ENCODE data around the gene INTS2. TPM values are rescaled to one million over a fixed set of nuclear protein-coding genes. Genes with fewer than 3 reads are reported as not detected.

INTS2 gene
- total and polyA plus RNA-seq, 12 donors: 1.3 to 14.1 (median 8.7) TPM

DNA sequence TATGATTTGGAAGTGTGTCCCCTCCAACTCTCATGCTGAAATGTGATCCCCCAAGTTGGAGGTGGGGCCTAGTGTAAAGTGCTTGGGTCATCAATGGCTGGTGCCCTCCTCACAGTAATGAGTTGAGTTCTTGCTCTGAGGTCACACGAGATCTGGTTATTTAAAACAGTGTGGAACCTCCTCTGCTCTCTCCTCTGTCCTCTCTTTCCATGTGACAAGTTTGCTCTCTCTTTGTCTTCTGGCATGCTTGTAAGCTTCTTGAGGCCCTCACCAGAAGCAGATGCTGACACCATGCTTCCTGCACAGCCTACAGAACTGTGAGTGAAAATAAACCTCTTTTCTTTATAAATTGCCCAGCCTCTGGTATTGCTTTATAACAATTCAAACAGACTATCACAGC is 84.3 kb downstream of the INTS2 start:
- WGBS, 4 donors: 78 to 100% (median 98%) methylated on average over 1 of the region's 1 CpG
- Histone ChIP-seq H3K9me3 (replicated peaks in 1 of 3) (no peaks in the 10 kb centered on the region), H3K36me3 (replicated peaks in 1 of 2) (no peaks in the 10 kb centered on the region), H3K27ac (no peak overlapping the region), H3K4me3 (no peak overlapping the region), H3K4me1 (replicated peaks in 1 of 2) (no peaks in the 10 kb centered on the region), H3K27me3 (no peaks in the 10 kb centered on the region)
- intact Hi-C loops (cut with DNase I): loop anchor here in 1 of 2 donors (10.0 kb wide), 1 partner anchor 209 kb away; no protein-coding TSS in a partner anchor
- no peak for DNase-seq
- TF ChIP-seq POLR2A (IDR thresholded peaks at IDR 0.05): no peak
- TF ChIP-seq, protein P1, sequence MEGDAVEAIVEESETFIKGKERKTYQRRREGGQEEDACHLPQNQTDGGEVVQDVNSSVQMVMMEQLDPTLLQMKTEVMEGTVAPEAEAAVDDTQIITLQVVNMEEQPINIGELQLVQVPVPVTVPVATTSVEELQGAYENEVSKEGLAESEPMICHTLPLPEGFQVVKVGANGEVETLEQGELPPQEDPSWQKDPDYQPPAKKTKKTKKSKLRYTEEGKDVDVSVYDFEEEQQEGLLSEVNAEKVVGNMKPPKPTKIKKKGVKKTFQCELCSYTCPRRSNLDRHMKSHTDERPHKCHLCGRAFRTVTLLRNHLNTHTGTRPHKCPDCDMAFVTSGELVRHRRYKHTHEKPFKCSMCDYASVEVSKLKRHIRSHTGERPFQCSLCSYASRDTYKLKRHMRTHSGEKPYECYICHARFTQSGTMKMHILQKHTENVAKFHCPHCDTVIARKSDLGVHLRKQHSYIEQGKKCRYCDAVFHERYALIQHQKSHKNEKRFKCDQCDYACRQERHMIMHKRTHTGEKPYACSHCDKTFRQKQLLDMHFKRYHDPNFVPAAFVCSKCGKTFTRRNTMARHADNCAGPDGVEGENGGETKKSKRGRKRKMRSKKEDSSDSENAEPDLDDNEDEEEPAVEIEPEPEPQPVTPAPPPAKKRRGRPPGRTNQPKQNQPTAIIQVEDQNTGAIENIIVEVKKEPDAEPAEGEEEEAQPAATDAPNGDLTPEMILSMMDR (IDR thresholded peaks at IDR 0.05): no peak

DNA sequence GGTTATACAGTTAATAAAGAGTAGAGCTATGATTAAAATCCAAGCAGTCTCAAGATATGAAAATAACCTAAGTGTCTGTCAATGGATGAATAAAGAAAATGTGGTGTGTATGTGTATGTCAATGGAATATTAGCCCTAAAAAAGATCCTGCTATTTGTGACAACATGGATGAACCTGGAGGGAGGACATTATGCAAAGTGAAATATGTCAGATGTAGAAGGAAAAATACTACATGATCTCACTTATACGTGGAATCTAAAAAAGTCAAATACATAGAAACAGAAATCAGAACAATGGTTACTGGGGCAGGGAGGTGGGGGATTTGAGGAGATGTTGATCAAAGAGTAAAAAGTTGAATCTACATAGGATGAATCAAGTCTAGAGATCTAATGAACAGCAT is 84.9 kb downstream of the INTS2 start:
- Histone ChIP-seq H3K36me3 (replicated peaks in 1 of 2) (no peaks in the 10 kb centered on the region), H3K27ac (no peak overlapping the region), H3K9me3 (replicated peaks in 1 of 3) (no peaks in the 10 kb centered on the region), H3K4me1 (replicated peaks in 1 of 2) (no peaks in the 10 kb centered on the region), H3K27me3 (no peaks in the 10 kb centered on the region), H3K4me3 (no peak overlapping the region)
- TF ChIP-seq, protein P1 (IDR thresholded peaks at IDR 0.05): no peak
- TF ChIP-seq POLR2A (IDR thresholded peaks at IDR 0.05): no peak
- no peak for DNase-seq
- WGBS, 4 donors: 86 to 95% (median 94%) methylated on average over 1 of the region's 1 CpG
- intact Hi-C loops (cut with DNase I): loop anchor here in 1 of 2 donors (10.0 kb wide), 1 partner anchor 208 kb away; no protein-coding TSS in a partner anchor

DNA sequence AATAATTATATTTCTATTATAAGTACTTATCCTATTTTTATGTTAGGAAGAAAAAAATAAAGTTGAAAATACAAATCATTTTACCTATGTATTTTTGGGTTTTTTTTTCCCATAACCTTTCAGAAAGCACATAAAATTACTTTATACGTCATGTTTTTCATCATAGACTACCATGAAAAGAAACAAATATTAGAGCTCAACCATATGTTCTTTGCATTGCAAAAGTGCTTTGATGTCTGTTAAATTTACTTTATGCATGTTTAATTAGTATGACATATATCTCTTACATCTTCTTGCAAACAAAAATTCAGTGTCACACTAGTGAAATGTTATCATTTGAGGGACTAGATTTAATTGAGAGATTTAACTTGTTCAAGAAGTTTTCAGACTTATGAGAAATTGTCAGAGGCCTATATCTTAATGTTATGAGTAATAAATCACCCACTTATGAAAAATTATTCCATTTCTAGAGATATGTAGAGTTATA is 88.4 kb downstream of the INTS2 start:
- Histone ChIP-seq H3K36me3 (replicated peaks in 1 of 2) (no peaks in the 10 kb centered on the region), H3K4me1 (replicated peaks in 1 of 2) (no peaks in the 10 kb centered on the region), H3K4me3 (no peak overlapping the region), H3K9me3 (replicated peaks in 1 of 3) (no peaks in the 10 kb centered on the region), H3K27ac (no peak overlapping the region), H3K27me3 (no peaks in the 10 kb centered on the region)
- intact Hi-C loops (cut with DNase I): loop anchor here in 1 of 2 donors (5.0 kb wide), 2 partner anchors 202 to 422 kb away; no protein-coding TSS in a partner anchor
- DNase-seq: no peak
- no peak for TF ChIP-seq POLR2A (IDR thresholded peaks at IDR 0.05)
- TF ChIP-seq, protein P1 (IDR thresholded peaks at IDR 0.05): no peak
- WGBS, 4 donors: 96 to 100% (median 97%) methylated on average over 1 of the region's 1 CpG

DNA sequence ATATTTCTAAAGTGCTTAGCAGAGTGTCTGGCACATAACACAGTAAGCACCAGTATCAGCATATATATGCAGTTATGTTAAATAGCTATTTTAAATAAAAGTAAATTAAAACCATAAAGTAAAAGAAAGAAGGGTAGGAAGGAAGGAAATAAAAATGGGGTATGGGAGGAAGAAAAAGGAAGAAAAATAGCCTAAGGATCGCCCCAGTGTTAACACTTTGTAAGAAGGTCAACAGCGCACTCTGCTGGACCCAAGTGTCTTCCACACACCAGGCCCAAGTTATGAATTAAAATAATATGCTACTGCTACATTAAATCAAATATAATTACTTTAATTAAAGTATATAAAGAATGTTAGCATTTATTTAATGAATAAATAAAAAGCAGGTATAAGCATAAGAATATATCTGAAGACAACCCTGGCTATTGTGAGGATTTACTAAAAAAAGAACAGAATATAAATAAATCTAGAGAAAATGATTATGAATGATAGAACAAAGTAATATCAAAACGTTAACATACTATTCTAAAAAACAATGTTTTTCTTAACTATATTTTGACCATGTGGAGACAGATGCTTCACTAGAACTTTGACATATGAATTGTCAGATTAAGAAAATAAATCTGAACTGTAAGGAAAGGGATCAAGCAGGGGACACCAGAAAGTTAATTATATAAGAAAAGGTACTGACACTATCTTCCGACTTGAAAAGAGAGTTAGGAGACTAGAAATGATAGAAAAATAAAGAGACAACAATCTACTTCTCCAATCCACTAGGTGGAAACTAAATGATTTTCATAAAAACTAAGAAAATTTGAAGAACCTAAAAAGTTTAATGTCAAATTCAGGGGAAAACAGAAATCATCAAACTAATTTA is 90.4 kb downstream of the INTS2 start:
- WGBS, 4 donors: 45 to 49% (median 47%) methylated on average over 4 of the region's 4 CpGs
- no peaks in the 10 kb centered on the region for H3K36me3 ChIP-seq (replicated peaks in 1 of 2)
- H3K9me3 ChIP-seq (replicated peaks in 1 of 3): no peaks in the 10 kb centered on the region
- intact Hi-C loops (cut with DNase I): loop anchor here in 1 of 2 donors (5.0 kb wide), 2 partner anchors 200 to 420 kb away; no protein-coding TSS in a partner anchor
- H3K4me3 ChIP-seq: no peak overlapping the region
- no peaks in the 10 kb centered on the region for H3K27me3 ChIP-seq
- DNase-seq: peak; percentile 40 to 72 (median 61)
- no peak overlapping the region for H3K27ac ChIP-seq
- no peaks in the 10 kb centered on the region for H3K4me1 ChIP-seq (replicated peaks in 1 of 2)
- TF ChIP-seq, protein P1 (IDR thresholded peaks at IDR 0.05): peak; percentile 48 to 83 (median 66)
- TF ChIP-seq POLR2A (IDR thresholded peaks at IDR 0.05): no peak

Measured in adrenal gland (tissue), 12 donors.